ENCODE measurements around the gene PITRM1.

DNA sequence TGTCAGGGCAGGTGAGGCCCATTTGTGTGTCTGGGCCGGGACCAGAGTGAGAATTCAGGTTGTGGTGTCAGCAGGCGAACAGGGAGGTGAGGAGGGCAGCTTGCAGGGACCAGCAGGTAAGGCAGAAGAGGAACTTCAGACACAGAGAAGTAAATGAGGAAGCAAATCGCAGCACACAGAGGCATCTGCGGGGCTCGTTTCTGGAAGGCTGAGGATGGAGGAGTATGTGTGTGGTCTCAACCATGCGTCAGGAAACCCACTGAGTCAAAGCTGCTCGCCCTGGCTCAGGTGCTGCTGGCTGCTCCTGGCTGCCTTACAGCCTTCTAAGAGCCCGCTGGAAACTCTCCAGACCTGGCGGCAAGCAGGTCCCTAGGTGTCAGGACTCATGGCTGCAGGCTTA is 26.9 kb upstream of the PITRM1 start:
- TF ChIP-seq POLR2A (IDR thresholded peaks at IDR 0.05) (no peak), EP300 (IDR thresholded peaks at IDR 0.05) (no peak)
- TF ChIP-seq, protein P1, sequence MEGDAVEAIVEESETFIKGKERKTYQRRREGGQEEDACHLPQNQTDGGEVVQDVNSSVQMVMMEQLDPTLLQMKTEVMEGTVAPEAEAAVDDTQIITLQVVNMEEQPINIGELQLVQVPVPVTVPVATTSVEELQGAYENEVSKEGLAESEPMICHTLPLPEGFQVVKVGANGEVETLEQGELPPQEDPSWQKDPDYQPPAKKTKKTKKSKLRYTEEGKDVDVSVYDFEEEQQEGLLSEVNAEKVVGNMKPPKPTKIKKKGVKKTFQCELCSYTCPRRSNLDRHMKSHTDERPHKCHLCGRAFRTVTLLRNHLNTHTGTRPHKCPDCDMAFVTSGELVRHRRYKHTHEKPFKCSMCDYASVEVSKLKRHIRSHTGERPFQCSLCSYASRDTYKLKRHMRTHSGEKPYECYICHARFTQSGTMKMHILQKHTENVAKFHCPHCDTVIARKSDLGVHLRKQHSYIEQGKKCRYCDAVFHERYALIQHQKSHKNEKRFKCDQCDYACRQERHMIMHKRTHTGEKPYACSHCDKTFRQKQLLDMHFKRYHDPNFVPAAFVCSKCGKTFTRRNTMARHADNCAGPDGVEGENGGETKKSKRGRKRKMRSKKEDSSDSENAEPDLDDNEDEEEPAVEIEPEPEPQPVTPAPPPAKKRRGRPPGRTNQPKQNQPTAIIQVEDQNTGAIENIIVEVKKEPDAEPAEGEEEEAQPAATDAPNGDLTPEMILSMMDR (IDR thresholded peaks at IDR 0.05) = no peak
